AG04449 (cell line): ENCODE data around the gene ZMIZ1.

ENCODE experiments used
- CTCF ChIA-PET: fragments of 350-600 bp; formaldehyde crosslinking; extraction: SDS; loops from one replicate; lab custom pipeline; 2021; ENCODE audit warnings: antibody characterized with exemption; lab: Yijun Ruan, JAX
- POLR2A ChIA-PET: fragments of 400-600, 350-600 bp; formaldehyde crosslinking; extraction: SDS; loops from one replicate; lab custom pipeline; 2020; ENCODE audit warnings: antibody characterized with exemption, inconsistent platforms; lab: Yijun Ruan, JAX
- DNase-seq: peaks from one replicate; pipeline ENCODE4 v3.0.0-alpha.2; 2010; ENCODE audit warnings: low read depth, low spot score
- H3K4me3 ChIP-seq: 2 replicates; pipeline ENCODE4 v1.5.1; 2011; ENCODE audit warnings: low read depth, mild to moderate bottlenecking, control low read depth, low read length
- TF ChIP-seq, protein P1 (sequence below): IDR thresholded peaks from one replicate; pipeline ENCODE4 v1.5.1; 2011; ENCODE audit warnings: mild to moderate bottlenecking, moderate library complexity, low read length, control low read depth, inconsistent platforms; ENCODE audit not compliant: insufficient read depth; ENCODE audit errors: missing control alignments

The ZMIZ1 gene

DNA sequence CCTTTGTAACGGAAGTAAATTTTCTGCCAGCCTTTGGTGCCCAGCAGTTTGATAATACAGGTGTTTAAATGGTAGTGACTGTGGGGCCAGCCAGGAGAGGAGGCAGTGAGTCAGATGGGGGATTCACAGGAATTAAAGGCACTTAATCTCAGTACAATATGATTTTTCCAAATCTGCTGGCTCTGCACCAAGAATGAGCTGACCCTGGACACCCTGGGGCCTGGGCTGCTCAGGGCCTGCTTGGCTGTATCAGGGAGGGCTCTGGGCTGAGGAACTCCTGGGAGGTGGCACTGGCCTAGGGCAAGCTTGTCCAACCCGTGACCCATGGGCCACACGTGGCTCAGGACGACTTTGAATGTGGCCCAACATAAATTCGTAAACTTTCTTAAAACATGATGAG lies 104.1 kb downstream of the ZMIZ1 start:
- POLR2A ChIA-PET: no interaction called here

DNA sequence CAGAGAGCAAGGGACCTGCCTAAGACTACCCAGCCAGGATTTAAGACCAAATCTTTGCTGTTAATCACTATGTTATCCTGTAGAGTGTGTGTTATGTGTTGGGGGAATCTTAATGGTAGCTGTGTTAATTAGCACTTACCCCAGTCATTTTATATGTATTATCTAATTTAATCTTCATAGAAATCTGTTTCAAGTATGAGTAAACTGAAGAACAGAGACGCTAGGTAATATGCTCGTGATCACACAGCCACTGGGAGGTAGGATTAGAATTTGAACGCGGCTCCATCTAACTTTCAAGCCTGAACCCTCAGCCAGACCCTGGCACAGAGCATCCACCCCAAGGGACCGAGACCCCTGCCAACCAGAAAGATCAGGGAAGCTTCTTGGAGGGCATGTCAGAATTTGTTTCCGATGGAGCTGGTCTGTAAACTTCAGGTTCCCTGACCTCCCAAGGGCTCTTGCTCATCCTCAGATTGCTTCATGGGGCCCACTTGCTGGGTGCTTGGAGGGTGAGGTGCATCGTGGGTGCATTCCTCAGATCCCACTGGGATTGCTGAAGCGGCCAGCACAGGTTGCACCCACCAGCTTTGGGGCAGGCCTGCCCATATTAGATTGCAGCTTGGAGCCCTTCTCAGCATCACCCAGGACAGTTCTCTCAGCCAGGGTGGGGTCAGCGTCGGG lies 105.0 kb downstream of the ZMIZ1 start:
- ChIA-PET POLR2A (interaction anchor here (0.8 kb wide), 1 partner anchor 11 kb away, joined by 3 read pairs; no protein-coding TSS in a partner anchor), CTCF (interaction anchor here (0.8 to 1.0 kb wide), 2 partner anchors 11 to 22 kb away, joined by 3 to 6 read pairs; no protein-coding TSS in a partner anchor)
- no peak overlapping the region for H3K4me3 ChIP-seq
- DNase-seq: no peak
- TF ChIP-seq, protein P1, sequence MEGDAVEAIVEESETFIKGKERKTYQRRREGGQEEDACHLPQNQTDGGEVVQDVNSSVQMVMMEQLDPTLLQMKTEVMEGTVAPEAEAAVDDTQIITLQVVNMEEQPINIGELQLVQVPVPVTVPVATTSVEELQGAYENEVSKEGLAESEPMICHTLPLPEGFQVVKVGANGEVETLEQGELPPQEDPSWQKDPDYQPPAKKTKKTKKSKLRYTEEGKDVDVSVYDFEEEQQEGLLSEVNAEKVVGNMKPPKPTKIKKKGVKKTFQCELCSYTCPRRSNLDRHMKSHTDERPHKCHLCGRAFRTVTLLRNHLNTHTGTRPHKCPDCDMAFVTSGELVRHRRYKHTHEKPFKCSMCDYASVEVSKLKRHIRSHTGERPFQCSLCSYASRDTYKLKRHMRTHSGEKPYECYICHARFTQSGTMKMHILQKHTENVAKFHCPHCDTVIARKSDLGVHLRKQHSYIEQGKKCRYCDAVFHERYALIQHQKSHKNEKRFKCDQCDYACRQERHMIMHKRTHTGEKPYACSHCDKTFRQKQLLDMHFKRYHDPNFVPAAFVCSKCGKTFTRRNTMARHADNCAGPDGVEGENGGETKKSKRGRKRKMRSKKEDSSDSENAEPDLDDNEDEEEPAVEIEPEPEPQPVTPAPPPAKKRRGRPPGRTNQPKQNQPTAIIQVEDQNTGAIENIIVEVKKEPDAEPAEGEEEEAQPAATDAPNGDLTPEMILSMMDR: no peak

More for the DNA sequence above, 104.1 kb downstream of the ZMIZ1 start:
- H3K4me3 ChIP-seq: no peak overlapping the region
- no peak for DNase-seq
- TF ChIP-seq, protein P1: no peak
- CTCF ChIA-PET: interaction anchor here (0.8 to 3.4 kb wide), 3 partner anchors 12 to 25 kb away, joined by 3 to 12 read pairs (median 3); no protein-coding TSS in a partner anchor

DNA sequence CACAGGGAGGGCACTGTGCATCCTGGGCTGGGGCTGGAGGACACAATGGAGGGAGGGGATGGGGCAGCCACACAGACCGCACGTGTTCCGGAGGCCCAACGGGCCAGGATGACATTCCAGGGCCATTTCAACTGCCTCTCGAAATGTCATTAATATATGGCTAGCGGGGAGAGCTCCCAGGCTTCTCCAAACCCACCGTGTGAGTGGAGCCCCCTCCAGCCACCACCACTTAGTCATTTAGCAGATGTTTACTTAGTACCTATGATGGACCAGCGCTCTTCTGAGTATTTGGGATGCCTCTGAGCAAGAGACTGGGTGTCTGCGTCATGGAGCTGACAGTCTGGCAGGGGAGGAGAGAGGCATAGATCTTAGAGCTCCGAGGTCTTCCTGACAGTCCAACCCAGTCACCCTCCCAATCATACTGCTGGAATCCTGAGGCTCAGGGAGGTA lies 107.3 kb downstream of the ZMIZ1 start:
- TF ChIP-seq, protein P1: no peak
- no peak for DNase-seq
- no peak overlapping the region for H3K4me3 ChIP-seq
- POLR2A ChIA-PET: interaction anchor here (0.7 to 1.1 kb wide), 3 partner anchors 13 to 109 kb away, joined by 3 to 4 read pairs (median 4); no protein-coding TSS in a partner anchor
- CTCF ChIA-PET: interaction anchor here (0.7 to 4.7 kb wide), 3 partner anchors 12 to 101 kb away, joined by 3 to 31 read pairs (median 10); no protein-coding TSS in a partner anchor

DNA sequence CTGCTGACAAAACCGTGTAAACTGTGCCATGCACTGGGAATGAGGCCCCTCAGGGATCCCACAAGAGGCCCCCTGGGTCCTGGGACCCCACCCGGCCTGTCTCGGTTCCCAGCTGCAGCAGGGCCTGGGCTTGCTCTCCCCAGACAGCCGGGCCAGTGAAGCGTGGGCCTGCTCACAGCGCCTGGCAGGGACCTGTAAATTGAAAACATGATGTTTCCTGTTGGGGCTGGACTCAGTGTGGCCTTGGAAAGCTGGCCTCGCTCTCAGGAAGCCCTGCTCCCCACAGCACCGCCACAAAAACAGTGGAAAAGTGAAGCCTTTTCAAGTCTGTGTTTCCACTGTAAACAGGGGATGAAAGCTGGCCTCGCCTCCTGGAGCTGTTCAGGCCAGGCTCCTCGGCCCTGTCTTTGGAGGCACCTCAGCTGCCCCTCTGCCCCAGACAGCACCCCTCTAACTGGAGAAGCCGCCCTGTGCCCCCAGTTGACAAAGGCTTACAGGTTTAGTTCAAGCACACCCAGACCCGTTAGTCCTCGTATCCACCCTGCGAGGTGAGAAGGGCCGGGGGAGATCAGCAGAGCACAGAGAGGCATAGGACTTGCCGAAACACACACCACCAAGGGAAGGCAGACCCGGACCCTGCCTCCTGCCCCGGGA lies 108.3 kb downstream of the ZMIZ1 start:
- TF ChIP-seq, protein P1: no peak
- CTCF ChIA-PET: interaction anchor here (2.1 to 4.7 kb wide), 2 partner anchors 11 to 19 kb away, joined by 10 to 31 read pairs; no protein-coding TSS in a partner anchor
- no peak overlapping the region for H3K4me3 ChIP-seq
- POLR2A ChIA-PET: interaction anchor here (1.1 kb wide), 2 partner anchors 14 to 18 kb away, joined by 3 to 4 read pairs; no protein-coding TSS in a partner anchor
- no peak for DNase-seq

DNA sequence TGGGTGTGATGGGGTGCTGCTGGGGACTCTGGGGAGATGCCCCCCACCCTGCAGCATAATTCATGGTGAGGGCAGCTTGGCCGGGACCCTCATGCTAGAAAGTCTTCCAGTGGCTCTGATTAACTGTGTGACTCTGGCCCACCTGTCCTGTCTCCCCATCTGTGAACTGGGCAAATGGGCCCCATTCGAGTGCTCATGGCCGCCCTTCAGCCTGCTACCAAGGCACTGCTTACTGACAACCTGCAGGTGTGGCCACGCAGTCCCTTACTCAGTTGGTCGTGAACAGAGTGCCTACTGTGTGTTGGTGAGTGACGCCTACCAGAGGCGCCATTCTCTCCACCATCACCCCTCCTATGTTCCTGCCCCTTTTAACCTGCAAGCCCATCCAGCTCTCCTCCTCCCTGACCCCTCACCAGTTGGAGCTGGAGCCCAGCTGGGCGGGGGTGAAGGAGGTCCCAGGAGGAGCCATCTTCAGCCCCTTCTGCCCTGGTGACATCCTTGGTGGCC lies 109.4 kb downstream of the ZMIZ1 start:
- CTCF ChIA-PET: interaction anchor here (1.2 to 4.7 kb wide), 3 partner anchors 10 to 23 kb away, joined by 3 to 31 read pairs (median 10); no protein-coding TSS in a partner anchor
- POLR2A ChIA-PET: interaction anchor here (0.9 to 1.2 kb wide), 2 partner anchors 15 to 39 kb away, joined by 3 read pairs; no protein-coding TSS in a partner anchor
- no peak for DNase-seq

More for the DNA sequence above, 109.4 kb downstream of the ZMIZ1 start:
- TF ChIP-seq, protein P1: no peak
- no peak overlapping the region for H3K4me3 ChIP-seq
